Natural killer cell (primary cell): Measurements from ENCODE around the gene KRTAP5-4. TPM values are rescaled to one million over a fixed set of nuclear protein-coding genes. Genes with fewer than 3 reads are reported as not detected.
A peak's percentile ranks its signal among the peaks of the same experiment; 100 is the strongest.
"Not testable (repeated sequence)": the region's sequence is repeated elsewhere in the genome, so short reads cannot be mapped to it uniquely, and the experiment has no call there.

Experiments
- ATAC-seq, 3 donors: fragments of 150-1000 bp in 2 of 3; fragments of 200-7000 bp in 1 of 3; cut with Tn5 transposase; 1 replicate in 1 of 3; 2 replicates in 2 of 3; pipeline ENCODE4 v1.10.0; 2021; ENCODE audit warnings: mild to moderate bottlenecking in 2 of 3, moderate library complexity in 2 of 3
- DNase-seq, 2 donors: peaks; one replicate each; pipeline versions ENCODE4 v3.0.0 to v3.0.0-alpha.2; 2013 to 2021; ENCODE audit warnings: mixed read lengths in 1 of 2
- H3K27ac ChIP-seq: one replicate; pipeline ENCODE4 v1.5.1; 2013; ENCODE audit warnings: mild to moderate bottlenecking, low read length
- H3K27me3 ChIP-seq: one replicate; pipeline ENCODE4 v1.6.1; 2013; ENCODE audit warnings: low read length; ENCODE audit not compliant: control insufficient read depth, insufficient read depth
- H3K36me3 ChIP-seq: one replicate; pipeline ENCODE4 v1.6.1; 2013; ENCODE audit warnings: low read length; ENCODE audit not compliant: control insufficient read depth, insufficient read depth
- H3K4me1 ChIP-seq: one replicate; pipeline ENCODE4 v1.6.1; 2013; ENCODE audit warnings: low read length; ENCODE audit not compliant: control insufficient read depth, insufficient read depth
- H3K4me3 ChIP-seq: one replicate; pipeline ENCODE4 v1.5.1; 2013; ENCODE audit warnings: low read length
- H3K9me3 ChIP-seq: one replicate; pipeline ENCODE4 v1.6.1; 2013; ENCODE audit warnings: low read length; ENCODE audit not compliant: control insufficient read depth, insufficient read depth
- H3K27ac Mint-ChIP-seq, 2 donors: one replicate each; pipeline ENCODE4 v1.8.0; 2022; ENCODE audit warnings: mild to moderate bottlenecking in 2 of 2, mixed read lengths in 2 of 2, moderate library complexity in 1 of 2
- H3K27me3 Mint-ChIP-seq, 2 donors: one replicate each; pipeline ENCODE4 v1.8.0; 2022; ENCODE audit warnings: low read depth in 2 of 2, mixed read lengths in 2 of 2
- H3K36me3 Mint-ChIP-seq: one replicate; pipeline ENCODE4 v1.8.0; 2022; ENCODE audit warnings: mixed read lengths
- H3K4me1 Mint-ChIP-seq, 2 donors: one replicate each; pipeline ENCODE4 v1.8.0; 2022; ENCODE audit warnings: mixed read lengths in 2 of 2
- H3K4me3 Mint-ChIP-seq: one replicate; pipeline ENCODE4 v1.8.0; 2022; ENCODE audit warnings: mild to moderate bottlenecking, moderate library complexity, mixed read lengths
- H3K9me3 Mint-ChIP-seq, 2 donors: one replicate each; pipeline ENCODE4 v1.8.0; 2022; ENCODE audit warnings: mixed read lengths in 2 of 2
- CTCF ChIP-seq: fragments of 200-600 bp; IDR thresholded peaks from one replicate; pipeline ENCODE4 v1.8.0; 2022; ENCODE audit warnings: antibody characterized with exemption
- WGBS: methylation state at CpG from one replicate; pipeline ENCODE4 v1.1.7; 2013; ENCODE audit warnings: missing lambda C conversion rate; ENCODE audit not compliant: insufficient coverage; 5-methylcytosine and 5-hydroxymethylcytosine counted together
- intact Hi-C: fragments of 100-400 bp; cut with micrococcal nuclease; formaldehyde crosslinking; loops from one replicate; pipeline ENCODE4 v1.14.2; 2022
- total RNA-seq, 4 donors: library from RNA; stranded (reverse); fragments of 120-200 nt in 1 of 4; gene quantifications; one replicate each; pipeline versions ENCODE4 v1.2.3 to v1.2.4, GENCODE V29; 2013 to 2022

The KRTAP5-4 gene
- not detected for total RNA-seq
- not detected for total RNA-seq (2013)

DNA sequence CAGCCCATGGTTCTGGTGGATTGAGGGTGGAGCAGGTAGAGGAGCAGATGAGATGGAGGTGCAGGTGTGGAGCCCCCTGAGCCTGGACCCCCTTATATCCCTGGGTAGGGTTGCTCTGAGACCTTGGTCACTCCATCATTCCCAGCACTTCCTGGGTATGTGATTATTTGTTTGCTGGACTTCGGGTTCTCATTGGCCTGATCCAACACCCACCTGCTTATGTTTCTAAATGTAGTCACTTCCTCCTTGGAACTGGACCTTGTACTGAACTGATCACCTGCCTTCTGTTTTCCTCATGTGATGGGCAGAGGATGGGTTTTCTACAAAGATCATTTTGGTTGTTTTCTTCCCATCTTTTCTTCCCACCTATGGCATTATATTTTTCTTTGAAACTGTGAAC is at the start of gene KRTAP5-4:
TSS of gene KRTAP5-4 (minus strand) at position 53 of the 400 bp plus-strand sequence. CDS start at position 8, 45 bp downstream.
- Histone ChIP-seq H3K4me1 (no peaks in the 10 kb centered on the region), H3K27me3 (no peaks in the 10 kb centered on the region), H3K36me3 (no peaks in the 10 kb centered on the region), H3K27ac (no peak within 1 kb of the TSS), H3K4me3 (no peak within 1 kb of the TSS), H3K9me3 (no peaks in the 10 kb centered on the region)
- no peak within 1 kb of the TSS for H3K27ac Mint-ChIP-seq
- DNase-seq (no peak), ATAC-seq (no peak)
- no peak within 1 kb of the TSS for H3K4me3 Mint-ChIP-seq
- intact Hi-C loops: no loop called here
- peaks cover 20 to 44% of the 10 kb centered on the region in 2 donors for H3K27me3 Mint-ChIP-seq
- no CpG with 5 or more reads among the region's 1 CpG for WGBS
- peaks cover 0 to 5% of the 10 kb centered on the region in 2 donors for H3K4me1 Mint-ChIP-seq
- no peaks in the 10 kb centered on the region for H3K36me3 Mint-ChIP-seq
- H3K9me3 Mint-ChIP-seq: no peaks in the 10 kb centered on the region
- TF ChIP-seq CTCF: no peak

- H3K4me3 Mint-ChIP-seq: no peak overlapping the region
- Histone ChIP-seq H3K27ac (no peak overlapping the region), H3K4me1 (peaks cover 23% of the 10 kb centered on the region), H3K9me3 (peaks cover 7% of the 10 kb centered on the region), H3K4me3 (no peak overlapping the region), H3K27me3 (peaks cover 35% of the 10 kb centered on the region), H3K36me3 (no peaks in the 10 kb centered on the region)
- H3K9me3 Mint-ChIP-seq: no peaks in the 10 kb centered on the region
- DNase-seq (no peak), ATAC-seq (no peak)
- TF ChIP-seq CTCF: no peak
- intact Hi-C loops: no loop called here
- H3K27ac Mint-ChIP-seq: no peak overlapping the region
- WGBS: 73% methylated on average over 11 of the region's 11 CpGs
- H3K27me3 Mint-ChIP-seq: peaks cover 48 to 57% of the 10 kb centered on the region in 2 donors
- H3K4me1 Mint-ChIP-seq: peaks cover 0 to 20% of the 10 kb centered on the region in 2 donors
- H3K36me3 Mint-ChIP-seq: no peaks in the 10 kb centered on the region
Measured at GRCh38 chr11:1671658-1672057, 49.7 kb upstream of the KRTAP5-4 start.

GRCh38 chr11:1670905-1671371 is 49.0 kb upstream of the KRTAP5-4 start:
- no peak for TF ChIP-seq CTCF
- peaks cover 0 to 20% of the 10 kb centered on the region in 2 donors for H3K4me1 Mint-ChIP-seq
- ATAC-seq (no peak), DNase-seq (no peak)
- peaks cover 43 to 50% of the 10 kb centered on the region in 2 donors for H3K27me3 Mint-ChIP-seq
- Histone ChIP-seq H3K9me3 (peaks cover 7% of the 10 kb centered on the region), H3K27me3 (peaks cover 35% of the 10 kb centered on the region), H3K4me1 (peaks cover 23% of the 10 kb centered on the region), H3K4me3 (no peak overlapping the region), H3K36me3 (no peaks in the 10 kb centered on the region), H3K27ac (peak overlapping the region; percentile 8)
- intact Hi-C loops: no loop called here
- peak overlapping the region; percentile 13 for H3K4me3 Mint-ChIP-seq
- H3K27ac Mint-ChIP-seq: peak overlapping the region in 1 of 2 donors; percentile 69
- no peaks in the 10 kb centered on the region for H3K36me3 Mint-ChIP-seq
- 76% methylated on average over 11 of the region's 11 CpGs for WGBS
- H3K9me3 Mint-ChIP-seq: no peaks in the 10 kb centered on the region

- H3K4me3 ChIP-seq, H3K36me3 ChIP-seq, H3K9me3 ChIP-seq, ATAC-seq, H3K4me3 Mint-ChIP-seq, intact Hi-C loops, H3K36me3 Mint-ChIP-seq, H3K9me3 Mint-ChIP-seq, DNase-seq: not testable (repeated sequence)
- Histone ChIP-seq H3K27ac (peak overlapping the region; percentile 8), H3K4me1 (peaks cover 23% of the 10 kb centered on the region), H3K27me3 (peaks cover 35% of the 10 kb centered on the region)
- peak overlapping the region in 1 of 2 donors; percentile 69 for H3K27ac Mint-ChIP-seq
- H3K27me3 Mint-ChIP-seq: peaks cover 39 to 45% of the 10 kb centered on the region in 2 donors
- 94% methylated on average over 1 of the region's 1 CpG for WGBS
- peaks cover 0 to 20% of the 10 kb centered on the region in 2 donors for H3K4me1 Mint-ChIP-seq
Measured at GRCh38 chr11:1670457-1670856, 48.5 kb upstream of the KRTAP5-4 start.
